Loucy (cell line): ENCODE data around the gene PLA2G4D.

Experiments
- EZH2phosphoT487 ChIP-seq: fragments of 200-600 bp; IDR thresholded peaks from 2 replicates; pipeline ENCODE4 v1.6.1; 2018; ENCODE audit warnings: antibody characterized with exemption, mild to moderate bottlenecking, moderate library complexity, borderline replicate concordance
- TF ChIP-seq, protein P1 (sequence below): fragments of 200-600 bp; sonication (generic); conservative IDR thresholded peaks from 2 replicates; pipeline ENCODE4 v1.5.1; 2014; ENCODE audit warnings: mild to moderate bottlenecking, antibody characterized with exemption, low read length

DNA sequence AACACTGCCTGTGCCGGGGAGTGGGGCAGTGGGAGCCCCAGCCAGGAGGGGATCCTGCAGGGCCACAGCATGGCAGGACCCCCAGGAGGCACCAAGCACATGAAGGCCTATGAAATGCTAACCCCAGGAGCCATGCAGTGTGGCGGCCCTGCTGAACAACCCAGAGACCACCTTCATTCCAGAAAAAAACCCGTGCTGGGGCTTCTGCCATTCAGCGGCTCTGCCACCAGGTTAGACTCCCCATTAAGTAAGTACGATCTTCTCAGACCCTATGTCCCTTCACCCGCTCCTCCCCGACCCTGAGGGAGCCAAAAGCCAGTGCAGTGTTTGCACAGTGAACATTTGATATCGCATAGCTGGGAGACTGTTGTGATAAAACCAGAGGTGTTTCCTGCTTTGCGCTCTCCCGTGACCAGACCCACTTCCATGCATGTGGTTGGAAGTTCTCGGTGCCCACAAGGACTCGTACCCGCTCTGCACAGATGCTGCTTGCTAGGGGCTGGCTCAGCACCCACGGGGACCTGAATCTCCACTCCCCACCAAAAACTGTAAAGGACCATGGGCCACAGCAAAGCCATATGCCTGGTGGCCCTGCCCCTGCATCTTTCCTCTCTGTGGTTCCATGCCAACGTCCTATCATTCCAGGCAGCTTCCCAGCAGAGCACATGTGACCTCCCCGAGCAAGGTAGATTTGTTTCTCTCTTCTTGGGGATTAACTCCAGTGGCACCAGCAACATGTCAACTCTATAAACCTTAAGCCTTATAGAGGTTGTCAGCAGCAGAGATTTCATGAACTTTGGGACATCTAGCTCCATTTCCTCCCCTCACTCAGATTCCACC is 5.3 kb downstream of the PLA2G4D start:
- TF ChIP-seq, protein P1, sequence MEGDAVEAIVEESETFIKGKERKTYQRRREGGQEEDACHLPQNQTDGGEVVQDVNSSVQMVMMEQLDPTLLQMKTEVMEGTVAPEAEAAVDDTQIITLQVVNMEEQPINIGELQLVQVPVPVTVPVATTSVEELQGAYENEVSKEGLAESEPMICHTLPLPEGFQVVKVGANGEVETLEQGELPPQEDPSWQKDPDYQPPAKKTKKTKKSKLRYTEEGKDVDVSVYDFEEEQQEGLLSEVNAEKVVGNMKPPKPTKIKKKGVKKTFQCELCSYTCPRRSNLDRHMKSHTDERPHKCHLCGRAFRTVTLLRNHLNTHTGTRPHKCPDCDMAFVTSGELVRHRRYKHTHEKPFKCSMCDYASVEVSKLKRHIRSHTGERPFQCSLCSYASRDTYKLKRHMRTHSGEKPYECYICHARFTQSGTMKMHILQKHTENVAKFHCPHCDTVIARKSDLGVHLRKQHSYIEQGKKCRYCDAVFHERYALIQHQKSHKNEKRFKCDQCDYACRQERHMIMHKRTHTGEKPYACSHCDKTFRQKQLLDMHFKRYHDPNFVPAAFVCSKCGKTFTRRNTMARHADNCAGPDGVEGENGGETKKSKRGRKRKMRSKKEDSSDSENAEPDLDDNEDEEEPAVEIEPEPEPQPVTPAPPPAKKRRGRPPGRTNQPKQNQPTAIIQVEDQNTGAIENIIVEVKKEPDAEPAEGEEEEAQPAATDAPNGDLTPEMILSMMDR: no peak
- TF ChIP-seq EZH2phosphoT487: no peak
